ENCODE measurements around the gene ZC3HAV1L.

ZC3HAV1L gene

GRCh38 chr7:139044813-139045794 lies 9.3 kb upstream of the ZC3HAV1L start:
- no peak for TF ChIP-seq CTCF (IDR thresholded peaks at IDR 0.05; ENCODE audit: insufficient read depth, low read depth, low read length, missing control alignments)
- H3K4me3 ChIP-seq (ENCODE audit: low read depth, low read length): no peak overlapping the region
- peak; percentile 29 for DNase-seq (ENCODE audit: low read depth)

GRCh38 chr7:139043823-139044812 lies 8.3 kb upstream of the ZC3HAV1L start:
- DNase-seq (ENCODE audit: low read depth): peak; percentile 50
- no peak overlapping the region for H3K4me3 ChIP-seq (ENCODE audit: low read depth, low read length)
- no peak for TF ChIP-seq CTCF (IDR thresholded peaks at IDR 0.05; ENCODE audit: insufficient read depth, low read depth, low read length, missing control alignments)

- no peak for DNase-seq (ENCODE audit: low read depth)
- TF ChIP-seq CTCF (IDR thresholded peaks at IDR 0.05; ENCODE audit: insufficient read depth, low read depth, low read length, missing control alignments): no peak
- H3K4me3 ChIP-seq (ENCODE audit: low read depth, low read length): no peak overlapping the region
Measured at GRCh38 chr7:139041378-139042085, 5.7 kb upstream of the ZC3HAV1L start.

GRCh38 chr7:139038691-139039090 lies 2.8 kb upstream of the ZC3HAV1L start:
- no peak for DNase-seq (ENCODE audit: low read depth)
- TF ChIP-seq CTCF (IDR thresholded peaks at IDR 0.05; ENCODE audit: insufficient read depth, low read depth, low read length, missing control alignments): no peak
- no peak overlapping the region for H3K4me3 ChIP-seq (ENCODE audit: low read depth, low read length)

GRCh38 chr7:139036901-139037300 lies 1.1 kb upstream of the ZC3HAV1L start:
- DNase-seq (ENCODE audit: low read depth): no peak
- TF ChIP-seq CTCF (IDR thresholded peaks at IDR 0.05; ENCODE audit: insufficient read depth, low read depth, low read length, missing control alignments): no peak
- H3K4me3 ChIP-seq (ENCODE audit: low read depth, low read length): no peak overlapping the region

All from GM12865 (cell line).